GM23338 (cell line): ENCODE data around the gene NFIA. TPM values are rescaled to one million over a fixed set of nuclear protein-coding genes. Genes with fewer than 3 reads are reported as not detected.

Experiments used
- ATAC-seq: fragments of 200-7000 bp; cut with Tn5 transposase; 3 replicates; pipeline ENCODE4 v1.9.1; 2020
- DNase-seq: peaks from one replicate; pipeline ENCODE4 v3.0.0-alpha.2; 2015; ENCODE audit warnings: low spot score
- H2AFZ ChIP-seq: fragments of 200-600 bp; sonication (generic); 2 replicates; pipeline ENCODE4 v1.8.0; 2016; ENCODE audit warnings: antibody characterized with exemption, mild to moderate bottlenecking, moderate library complexity
- H3F3A ChIP-seq: fragments of 200-600 bp; sonication (generic); replicated peaks from 2 replicates; pipeline ENCODE4 v1.8.0; 2017; ENCODE audit warnings: antibody characterized with exemption, mixed run types, low read depth
- H3K27ac ChIP-seq: fragments of 200-600 bp; sonication (generic); 2 replicates; pipeline ENCODE4 v1.6.1; 2016; ENCODE audit warnings: low read depth
- H3K27me3 ChIP-seq: fragments of 200-600 bp; sonication (generic); 2 replicates; pipeline ENCODE4 v1.8.0; 2016; ENCODE audit warnings: mild to moderate bottlenecking, mixed run types, moderate library complexity; ENCODE audit not compliant: insufficient read depth
- H3K36me3 ChIP-seq: fragments of 200-600 bp; sonication (generic); 2 replicates; pipeline ENCODE4 v1.8.0; 2016; ENCODE audit warnings: mild to moderate bottlenecking; ENCODE audit not compliant: insufficient read depth
- H3K4me1 ChIP-seq: fragments of 200-600 bp; sonication (generic); 2 replicates; pipeline ENCODE4 v1.8.0; 2016; ENCODE audit warnings: mild to moderate bottlenecking, moderate library complexity; ENCODE audit not compliant: insufficient read depth
- H3K4me2 ChIP-seq: fragments of 200-600 bp; sonication (generic); 2 replicates; pipeline ENCODE4 v1.7.1; 2017; ENCODE audit warnings: mixed run types
- H3K4me3 ChIP-seq: fragments of 200-600 bp; sonication (generic); 2 replicates; pipeline ENCODE4 v1.6.1; 2016; ENCODE audit warnings: mixed run types
- H3K79me2 ChIP-seq: fragments of 200-600 bp; sonication (generic); replicated peaks from 2 replicates; pipeline ENCODE4 v1.8.0; 2017; ENCODE audit warnings: mild to moderate bottlenecking; ENCODE audit not compliant: insufficient read depth
- H3K9me2 ChIP-seq: fragments of 200-600 bp; sonication (generic); 2 replicates; pipeline ENCODE4 v1.8.0; 2017; ENCODE audit not compliant: insufficient read depth
- H4K20me1 ChIP-seq: fragments of 200-600 bp; sonication (generic); replicated peaks from 2 replicates; pipeline ENCODE4 v1.8.0; 2017; ENCODE audit warnings: mild to moderate bottlenecking; ENCODE audit not compliant: insufficient read depth
- H3K27ac Mint-ChIP-seq: 2 replicates; pipeline ENCODE4 v1.8.0; 2020; ENCODE audit warnings: inconsistent platforms, mild to moderate bottlenecking, moderate library complexity, mixed read lengths
- H3K27me3 Mint-ChIP-seq: 3 replicates; pipeline ENCODE4 v1.8.0; 2022; ENCODE audit warnings: low read depth, mild to moderate bottlenecking, moderate library complexity, mixed read lengths, inconsistent platforms; ENCODE audit not compliant: insufficient read depth, poor library complexity
- H3K36me3 Mint-ChIP-seq: 3 replicates; pipeline ENCODE4 v1.8.0; 2021; ENCODE audit warnings: low read depth, mild to moderate bottlenecking, inconsistent platforms, moderate library complexity, mixed read lengths
- H3K4me1 Mint-ChIP-seq: 3 replicates; pipeline ENCODE4 v1.8.0; 2020; ENCODE audit warnings: mild to moderate bottlenecking, inconsistent platforms, mixed read lengths
- H3K4me3 Mint-ChIP-seq: 3 replicates; pipeline ENCODE4 v1.8.0; 2021; ENCODE audit warnings: moderate library complexity, mild to moderate bottlenecking, inconsistent platforms, mixed read lengths
- H3K9me3 Mint-ChIP-seq: 3 replicates; pipeline ENCODE4 v1.8.0; 2020; ENCODE audit warnings: moderate library complexity, mild to moderate bottlenecking, inconsistent platforms, mixed read lengths
- CREB1 ChIP-seq: fragments of 250-450 bp; sonication (Bioruptor Pico); IDR thresholded peaks from 2 replicates; pipeline ENCODE4 v1.5.0; 2020; ENCODE audit warnings: low read depth, mild to moderate bottlenecking, moderate library complexity
- EZH2 ChIP-seq: fragments of 200-600 bp; sonication (generic); IDR thresholded peaks from one replicate; pipeline ENCODE4 v1.8.0; 2017; ENCODE audit warnings: antibody characterized with exemption, mild to moderate bottlenecking, low read depth; ENCODE audit not compliant: unreplicated experiment
- EZH2phosphoT487 ChIP-seq: fragments of 200-600 bp; sonication (generic); IDR thresholded peaks from one replicate; pipeline ENCODE4 v1.8.1; 2018; ENCODE audit warnings: antibody characterized with exemption; ENCODE audit not compliant: unreplicated experiment
- JUNB ChIP-seq: IDR thresholded peaks from one replicate; pipeline ENCODE4 v1.6.1; 2016; ENCODE audit warnings: antibody characterized with exemption; ENCODE audit not compliant: unreplicated experiment
- NANOG ChIP-seq: IDR thresholded peaks from 2 replicates; pipeline ENCODE4 v1.6.1; 2016; ENCODE audit warnings: antibody characterized with exemption, borderline replicate concordance
- POLR2AphosphoS5 ChIP-seq: IDR thresholded peaks from 2 replicates; pipeline ENCODE4 v1.6.1; 2016; ENCODE audit warnings: antibody characterized with exemption, low read depth
- STAT1 ChIP-seq: IDR thresholded peaks from one replicate; pipeline ENCODE4 v1.6.1; 2016; ENCODE audit warnings: antibody characterized with exemption; ENCODE audit not compliant: unreplicated experiment
- ZNF114 ChIP-seq: fragments of 250-450 bp; sonication (Bioruptor Pico); IDR thresholded peaks from 2 replicates; pipeline ENCODE4 v1.5.0; 2020; ENCODE audit warnings: mild to moderate bottlenecking, moderate library complexity
- ZNF331 ChIP-seq: fragments of 250-450 bp; sonication (Bioruptor Pico); IDR thresholded peaks from 2 replicates; pipeline ENCODE4 v1.5.0; 2020; ENCODE audit warnings: low read depth, mild to moderate bottlenecking, moderate library complexity
- polyA plus RNA-seq: library from polyadenylated mRNA; unstranded; fragments of >200 nt; fragmentation: Nextera tagmentation; extraction: Ambion mirVana; gene quantifications from 2 replicates; pipeline ENCODE4 v1.2.1, GENCODE V29; 2016
- total RNA-seq: library from RNA; depleted of rRNA; stranded (reverse); fragments of >200 nt; shearing (Covaris generic); gene quantifications from 2 replicates; pipeline ENCODE4 v1.2.3, GENCODE V29; 2014
- TF ChIP-seq, protein P1 (sequence below): IDR thresholded peaks from 2 replicates; pipeline ENCODE4 v1.6.1; 2016; ENCODE audit warnings: antibody characterized with exemption
- TF ChIP-seq, protein P2 (sequence below), 2 experiments: fragments of 200-600 bp in 1 of 2; sonication (generic) in 1 of 2; conservative IDR thresholded peaks; 2 replicates each; pipeline versions ENCODE4 v1.5.1 to v1.6.1; 2016 to 2017; ENCODE audit warnings: antibody characterized with exemption in 2 of 2, low read depth in 2 of 2, mild to moderate bottlenecking in 2 of 2, moderate library complexity in 1 of 2
- TF ChIP-seq, protein P3 (sequence below): IDR thresholded peaks from one replicate; pipeline ENCODE4 v1.6.1; 2018; ENCODE audit warnings: antibody characterized with exemption; ENCODE audit not compliant: unreplicated experiment

NFIA gene
- total and polyA plus RNA-seq, 2 experiments from 2014 or later = 0.97 to 2.3 TPM

DNA sequence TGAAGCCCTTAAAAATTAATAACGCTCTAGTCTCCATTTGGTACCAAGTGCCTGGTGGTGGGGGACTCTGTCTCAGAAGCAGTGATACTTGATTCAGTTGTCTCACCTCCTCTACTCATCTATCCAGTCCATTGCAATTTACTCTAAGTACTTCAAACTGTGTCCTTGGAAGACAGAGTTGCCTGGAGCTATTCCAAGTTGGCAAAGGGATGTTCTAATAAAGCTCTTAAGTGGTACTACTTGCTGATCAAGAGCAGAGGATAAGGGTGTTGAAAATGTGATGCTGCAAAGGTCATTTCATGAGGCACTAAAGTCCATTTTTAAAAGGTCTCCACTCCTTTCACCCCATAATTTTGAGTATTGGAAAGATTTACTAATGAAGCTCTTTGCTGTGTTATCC is 142.2 kb downstream of the NFIA start:
- no peaks in the 10 kb centered on the region for H3K9me2 ChIP-seq

More for the DNA sequence above, 142.2 kb downstream of the NFIA start:
- peaks cover 13% of the 10 kb centered on the region for H3K4me1 Mint-ChIP-seq
- DNase-seq (no peak), ATAC-seq (no peak)
- Histone ChIP-seq H2AFZ (no peak overlapping the region), H4K20me1 (no peaks in the 10 kb centered on the region), H3K79me2 (no peaks in the 10 kb centered on the region), H3K27ac (no peak overlapping the region), H3K4me3 (no peak overlapping the region), H3F3A (no peaks in the 10 kb centered on the region), H3K27me3 (no peaks in the 10 kb centered on the region), H3K36me3 (no peaks in the 10 kb centered on the region), H3K4me2 (no peak overlapping the region), H3K4me1 (peaks cover 4% of the 10 kb centered on the region; the same call in 1 of the 2 replicates)
- H3K9me3 Mint-ChIP-seq = no peaks in the 10 kb centered on the region
- H3K4me3 Mint-ChIP-seq = no peak overlapping the region
- H3K27me3 Mint-ChIP-seq = no peaks in the 10 kb centered on the region
- no peaks in the 10 kb centered on the region for H3K36me3 Mint-ChIP-seq
- TF ChIP-seq, protein P1, sequence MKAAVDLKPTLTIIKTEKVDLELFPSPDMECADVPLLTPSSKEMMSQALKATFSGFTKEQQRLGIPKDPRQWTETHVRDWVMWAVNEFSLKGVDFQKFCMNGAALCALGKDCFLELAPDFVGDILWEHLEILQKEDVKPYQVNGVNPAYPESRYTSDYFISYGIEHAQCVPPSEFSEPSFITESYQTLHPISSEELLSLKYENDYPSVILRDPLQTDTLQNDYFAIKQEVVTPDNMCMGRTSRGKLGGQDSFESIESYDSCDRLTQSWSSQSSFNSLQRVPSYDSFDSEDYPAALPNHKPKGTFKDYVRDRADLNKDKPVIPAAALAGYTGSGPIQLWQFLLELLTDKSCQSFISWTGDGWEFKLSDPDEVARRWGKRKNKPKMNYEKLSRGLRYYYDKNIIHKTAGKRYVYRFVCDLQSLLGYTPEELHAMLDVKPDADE = no peak
- TF ChIP-seq ZNF114 (no peak), CREB1 (no peak), ZNF331 (CRISPR knock-in tag) (no peak), JUNB (no peak), EZH2 (no peak), EZH2phosphoT487 (no peak), STAT1 (no peak), NANOG (no peak), POLR2AphosphoS5 (no peak)
- TF ChIP-seq, protein P2, sequence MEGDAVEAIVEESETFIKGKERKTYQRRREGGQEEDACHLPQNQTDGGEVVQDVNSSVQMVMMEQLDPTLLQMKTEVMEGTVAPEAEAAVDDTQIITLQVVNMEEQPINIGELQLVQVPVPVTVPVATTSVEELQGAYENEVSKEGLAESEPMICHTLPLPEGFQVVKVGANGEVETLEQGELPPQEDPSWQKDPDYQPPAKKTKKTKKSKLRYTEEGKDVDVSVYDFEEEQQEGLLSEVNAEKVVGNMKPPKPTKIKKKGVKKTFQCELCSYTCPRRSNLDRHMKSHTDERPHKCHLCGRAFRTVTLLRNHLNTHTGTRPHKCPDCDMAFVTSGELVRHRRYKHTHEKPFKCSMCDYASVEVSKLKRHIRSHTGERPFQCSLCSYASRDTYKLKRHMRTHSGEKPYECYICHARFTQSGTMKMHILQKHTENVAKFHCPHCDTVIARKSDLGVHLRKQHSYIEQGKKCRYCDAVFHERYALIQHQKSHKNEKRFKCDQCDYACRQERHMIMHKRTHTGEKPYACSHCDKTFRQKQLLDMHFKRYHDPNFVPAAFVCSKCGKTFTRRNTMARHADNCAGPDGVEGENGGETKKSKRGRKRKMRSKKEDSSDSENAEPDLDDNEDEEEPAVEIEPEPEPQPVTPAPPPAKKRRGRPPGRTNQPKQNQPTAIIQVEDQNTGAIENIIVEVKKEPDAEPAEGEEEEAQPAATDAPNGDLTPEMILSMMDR (conservative IDR thresholded peaks at IDR 0.05; ENCODE audit: low read depth in 2 of 2) = no peak
- TF ChIP-seq, protein P3, sequence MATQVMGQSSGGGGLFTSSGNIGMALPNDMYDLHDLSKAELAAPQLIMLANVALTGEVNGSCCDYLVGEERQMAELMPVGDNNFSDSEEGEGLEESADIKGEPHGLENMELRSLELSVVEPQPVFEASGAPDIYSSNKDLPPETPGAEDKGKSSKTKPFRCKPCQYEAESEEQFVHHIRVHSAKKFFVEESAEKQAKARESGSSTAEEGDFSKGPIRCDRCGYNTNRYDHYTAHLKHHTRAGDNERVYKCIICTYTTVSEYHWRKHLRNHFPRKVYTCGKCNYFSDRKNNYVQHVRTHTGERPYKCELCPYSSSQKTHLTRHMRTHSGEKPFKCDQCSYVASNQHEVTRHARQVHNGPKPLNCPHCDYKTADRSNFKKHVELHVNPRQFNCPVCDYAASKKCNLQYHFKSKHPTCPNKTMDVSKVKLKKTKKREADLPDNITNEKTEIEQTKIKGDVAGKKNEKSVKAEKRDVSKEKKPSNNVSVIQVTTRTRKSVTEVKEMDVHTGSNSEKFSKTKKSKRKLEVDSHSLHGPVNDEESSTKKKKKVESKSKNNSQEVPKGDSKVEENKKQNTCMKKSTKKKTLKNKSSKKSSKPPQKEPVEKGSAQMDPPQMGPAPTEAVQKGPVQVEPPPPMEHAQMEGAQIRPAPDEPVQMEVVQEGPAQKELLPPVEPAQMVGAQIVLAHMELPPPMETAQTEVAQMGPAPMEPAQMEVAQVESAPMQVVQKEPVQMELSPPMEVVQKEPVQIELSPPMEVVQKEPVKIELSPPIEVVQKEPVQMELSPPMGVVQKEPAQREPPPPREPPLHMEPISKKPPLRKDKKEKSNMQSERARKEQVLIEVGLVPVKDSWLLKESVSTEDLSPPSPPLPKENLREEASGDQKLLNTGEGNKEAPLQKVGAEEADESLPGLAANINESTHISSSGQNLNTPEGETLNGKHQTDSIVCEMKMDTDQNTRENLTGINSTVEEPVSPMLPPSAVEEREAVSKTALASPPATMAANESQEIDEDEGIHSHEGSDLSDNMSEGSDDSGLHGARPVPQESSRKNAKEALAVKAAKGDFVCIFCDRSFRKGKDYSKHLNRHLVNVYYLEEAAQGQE = no peak
- no peak overlapping the region for H3K27ac Mint-ChIP-seq
